Measurements from ENCODE around the gene AMDHD1. TPM values are rescaled to one million over a fixed set of nuclear protein-coding genes. Genes with fewer than 3 reads are reported as not detected.
"Not testable (repeated sequence)": the region's sequence is repeated elsewhere in the genome, so short reads cannot be mapped to it uniquely, and the experiment has no call there.

Gene AMDHD1
- total RNA-seq, 3 donors from 2014 or later = 0.95 to 1.5 (median 0.99) TPM

- DNase-seq = no peak
- peaks cover 3% of the 10 kb centered on the region for H3K36me3 Mint-ChIP-seq (ENCODE audit: insufficient read depth)
- H3K4me1 Mint-ChIP-seq (ENCODE audit: low read depth) = no peaks in the 10 kb centered on the region
- no peaks in the 10 kb centered on the region for H3K9me3 Mint-ChIP-seq
- no peak overlapping the region for H3K4me3 Mint-ChIP-seq
- H3K27me3 Mint-ChIP-seq (ENCODE audit: low read depth) = peaks cover 5% of the 10 kb centered on the region
- no peak for ATAC-seq
These were observed 8.4 kb downstream of the AMDHD1 start for GRCh38 chr12:95951515-95951914.

GRCh38 chr12:95953000-95953399 lies 9.9 kb downstream of the AMDHD1 start:
- H3K4me1 Mint-ChIP-seq (ENCODE audit: low read depth) = no peaks in the 10 kb centered on the region
- no peak for ATAC-seq

GRCh38 chr12:95955549-95956159 lies 12.5 kb downstream of the AMDHD1 start:
- Mint-ChIP-seq H3K27me3 (ENCODE audit: low read depth) (peaks cover 5% of the 10 kb centered on the region), H3K4me1 (ENCODE audit: low read depth) (no peaks in the 10 kb centered on the region), H3K4me3 (no peak overlapping the region), H3K36me3 (ENCODE audit: insufficient read depth) (peaks cover 3% of the 10 kb centered on the region), H3K9me3 (no peaks in the 10 kb centered on the region)
- no peak for DNase-seq
- ATAC-seq = no peak

More at GRCh38 chr12:95953000-95953399, 9.9 kb downstream of the AMDHD1 start:
- no peak overlapping the region for H3K4me3 Mint-ChIP-seq
- DNase-seq = no peak
- H3K27me3 Mint-ChIP-seq (ENCODE audit: low read depth) = peaks cover 5% of the 10 kb centered on the region
- H3K36me3 Mint-ChIP-seq (ENCODE audit: insufficient read depth) = peaks cover 3% of the 10 kb centered on the region
- H3K9me3 Mint-ChIP-seq = no peaks in the 10 kb centered on the region

- H3K4me1 Mint-ChIP-seq (ENCODE audit: low read depth) = no peaks in the 10 kb centered on the region
- no peak for DNase-seq
- ATAC-seq = no peak
- peaks cover 1% of the 10 kb centered on the region for H3K27me3 Mint-ChIP-seq (ENCODE audit: low read depth)
- no peaks in the 10 kb centered on the region for H3K9me3 Mint-ChIP-seq
- H3K36me3 Mint-ChIP-seq (ENCODE audit: insufficient read depth) = peaks cover 3% of the 10 kb centered on the region
- H3K4me3 Mint-ChIP-seq = no peak overlapping the region
These were observed 13.5 kb downstream of the AMDHD1 start for GRCh38 chr12:95956557-95957145.

GRCh38 chr12:95959107-95959506 lies 16.0 kb downstream of the AMDHD1 start:
- DNase-seq = no peak
- Mint-ChIP-seq H3K36me3 (ENCODE audit: insufficient read depth) (peaks cover 3% of the 10 kb centered on the region), H3K27me3 (ENCODE audit: low read depth) (no peaks in the 10 kb centered on the region), H3K9me3 (no peaks in the 10 kb centered on the region), H3K4me1 (ENCODE audit: low read depth) (no peaks in the 10 kb centered on the region), H3K4me3 (no peak overlapping the region)
- ATAC-seq = no peak

GRCh38 chr12:95960241-95960640 lies 17.1 kb downstream of the AMDHD1 start:
- Mint-ChIP-seq H3K36me3 (ENCODE audit: insufficient read depth) (peaks cover 6% of the 10 kb centered on the region), H3K4me1 (ENCODE audit: low read depth) (no peaks in the 10 kb centered on the region), H3K4me3 (no peak overlapping the region), H3K9me3 (no peaks in the 10 kb centered on the region), H3K27me3 (ENCODE audit: low read depth) (no peaks in the 10 kb centered on the region)
- no peak for ATAC-seq
- no peak for DNase-seq

GRCh38 chr12:95962222-95962621 lies 19.1 kb downstream of the AMDHD1 start:
- H3K4me3 Mint-ChIP-seq = no peak overlapping the region
- no peaks in the 10 kb centered on the region for H3K27me3 Mint-ChIP-seq (ENCODE audit: low read depth)
- H3K4me1 Mint-ChIP-seq (ENCODE audit: low read depth) = no peaks in the 10 kb centered on the region
- no peaks in the 10 kb centered on the region for H3K9me3 Mint-ChIP-seq
- H3K36me3 Mint-ChIP-seq (ENCODE audit: insufficient read depth) = peaks cover 10% of the 10 kb centered on the region
- DNase-seq (no peak), ATAC-seq (no peak)

GRCh38 chr12:95963096-95963495 lies 20.0 kb downstream of the AMDHD1 start:
- ATAC-seq = no peak
- Mint-ChIP-seq H3K9me3 (no peaks in the 10 kb centered on the region), H3K36me3 (ENCODE audit: insufficient read depth) (peaks cover 10% of the 10 kb centered on the region), H3K27me3 (ENCODE audit: low read depth) (no peaks in the 10 kb centered on the region), H3K4me3 (no peak overlapping the region), H3K4me1 (ENCODE audit: low read depth) (no peaks in the 10 kb centered on the region)
- DNase-seq = no peak

- no peaks in the 10 kb centered on the region for H3K27me3 Mint-ChIP-seq (ENCODE audit: low read depth)
- no peak overlapping the region for H3K4me3 Mint-ChIP-seq
- DNase-seq (no peak), ATAC-seq (no peak)
- no peaks in the 10 kb centered on the region for H3K9me3 Mint-ChIP-seq
- no peaks in the 10 kb centered on the region for H3K4me1 Mint-ChIP-seq (ENCODE audit: low read depth)
- H3K36me3 Mint-ChIP-seq (ENCODE audit: insufficient read depth) = peaks cover 10% of the 10 kb centered on the region
These were observed 23.2 kb downstream of the AMDHD1 start for GRCh38 chr12:95966287-95966870.

- Mint-ChIP-seq H3K27me3 (ENCODE audit: low read depth) (no peaks in the 10 kb centered on the region), H3K4me1 (ENCODE audit: low read depth) (no peaks in the 10 kb centered on the region), H3K36me3 (ENCODE audit: insufficient read depth) (peaks cover 10% of the 10 kb centered on the region), H3K9me3 (no peaks in the 10 kb centered on the region), H3K4me3 (no peak overlapping the region)
- ATAC-seq (no peak), DNase-seq (no peak)
These were observed 24.2 kb downstream of the AMDHD1 start for GRCh38 chr12:95967301-95967700.

GRCh38 chr12:95969116-95969515 lies 26.0 kb downstream of the AMDHD1 start:
- not testable (repeated sequence) for H3K4me1 Mint-ChIP-seq (ENCODE audit: low read depth); H3K4me3 Mint-ChIP-seq; H3K27me3 Mint-ChIP-seq (ENCODE audit: low read depth); DNase-seq; H3K36me3 Mint-ChIP-seq (ENCODE audit: insufficient read depth); ATAC-seq; H3K9me3 Mint-ChIP-seq

- H3K4me1 Mint-ChIP-seq (ENCODE audit: low read depth) = no peaks in the 10 kb centered on the region
- ATAC-seq (no peak), DNase-seq (no peak)
- no peaks in the 10 kb centered on the region for H3K9me3 Mint-ChIP-seq
- H3K27me3 Mint-ChIP-seq (ENCODE audit: low read depth) = no peaks in the 10 kb centered on the region
- no peak overlapping the region for H3K4me3 Mint-ChIP-seq
- H3K36me3 Mint-ChIP-seq (ENCODE audit: insufficient read depth) = peaks cover 7% of the 10 kb centered on the region
These were observed 27.8 kb downstream of the AMDHD1 start for GRCh38 chr12:95970905-95971304.

- no peaks in the 10 kb centered on the region for H3K36me3 Mint-ChIP-seq (ENCODE audit: insufficient read depth)
- H3K9me3 Mint-ChIP-seq = no peaks in the 10 kb centered on the region
- ATAC-seq (no peak), DNase-seq (no peak)
- H3K27me3 Mint-ChIP-seq (ENCODE audit: low read depth) = no peaks in the 10 kb centered on the region
- H3K4me3 Mint-ChIP-seq = no peak overlapping the region
- H3K4me1 Mint-ChIP-seq (ENCODE audit: low read depth) = no peaks in the 10 kb centered on the region
These were observed 29.8 kb downstream of the AMDHD1 start for GRCh38 chr12:95972832-95973456.

- Mint-ChIP-seq H3K4me1 (ENCODE audit: low read depth) (no peaks in the 10 kb centered on the region), H3K36me3 (ENCODE audit: insufficient read depth) (no peaks in the 10 kb centered on the region), H3K27me3 (ENCODE audit: low read depth) (no peaks in the 10 kb centered on the region), H3K4me3 (no peak overlapping the region), H3K9me3 (no peaks in the 10 kb centered on the region)
- no peak for DNase-seq
- ATAC-seq = no peak
These were observed 31.2 kb downstream of the AMDHD1 start for GRCh38 chr12:95974358-95974757.

- Mint-ChIP-seq H3K4me3 (no peak overlapping the region), H3K4me1 (ENCODE audit: low read depth) (no peaks in the 10 kb centered on the region), H3K27me3 (ENCODE audit: low read depth) (no peaks in the 10 kb centered on the region), H3K9me3 (no peaks in the 10 kb centered on the region), H3K36me3 (ENCODE audit: insufficient read depth) (no peaks in the 10 kb centered on the region)
- ATAC-seq (no peak), DNase-seq (no peak)
These were observed 32.4 kb downstream of the AMDHD1 start for GRCh38 chr12:95975491-95975890.

Data from activated T-cell treated with anti-CD3 and anti-CD28 coated beads, Interleukin-2, amount 50 U/mL, for 4 hours (primary cell).